HG03280 (cell line): Measurements from ENCODE around the gene CPSF4.

ENCODE experiments used
- ATAC-seq: cut with Tn5 transposase; IDR thresholded peaks from one replicate; pipeline ENCODE4 v1.9.1; 2021; ENCODE audit warnings: mild to moderate bottlenecking, moderate library complexity; ENCODE audit not compliant: unreplicated experiment

CPSF4 gene

DNA sequence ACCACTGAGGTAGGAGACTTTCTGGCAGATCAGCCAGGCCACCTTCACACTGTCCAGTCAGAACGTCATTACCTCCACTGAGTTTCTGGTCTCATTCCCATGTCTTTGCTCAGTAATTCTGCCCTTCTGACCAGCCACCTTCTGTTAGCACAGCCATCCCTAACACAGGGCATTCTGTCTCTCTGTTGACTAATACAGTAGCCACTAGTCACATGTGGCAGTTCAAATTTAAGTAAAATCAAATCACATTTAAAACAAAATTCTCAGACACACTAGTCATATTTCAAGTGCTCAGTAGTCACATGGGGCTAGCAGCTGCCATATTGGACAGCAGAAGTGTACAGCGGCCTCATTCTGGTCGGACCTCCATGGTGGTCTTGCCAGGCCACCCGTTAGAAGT lies 7.4 kb downstream of the CPSF4 start:
- ATAC-seq: no peak

- ATAC-seq: no peak
Observed at GRCh38 chr7:99447943-99448342, 9.2 kb downstream of the CPSF4 start.

DNA sequence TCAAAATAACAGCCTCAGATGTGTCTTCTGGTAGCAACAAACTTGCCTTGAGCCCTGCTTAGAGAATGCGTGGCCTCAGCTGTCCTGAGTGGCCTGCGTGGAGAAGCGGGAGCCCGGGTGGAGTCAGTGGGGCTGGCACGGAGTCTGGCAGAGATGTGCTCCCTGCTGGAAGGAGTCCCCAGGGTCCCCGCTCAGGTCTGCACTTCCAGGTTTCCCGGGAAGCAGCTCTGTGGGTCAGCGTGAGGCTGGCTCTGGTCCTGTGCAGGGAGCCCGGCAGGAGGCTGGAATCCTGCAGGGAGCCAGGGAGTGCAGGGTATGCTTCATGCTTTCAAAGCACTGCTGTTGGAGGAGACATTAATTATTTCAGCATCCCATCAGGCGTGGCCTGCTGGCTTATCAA lies 10.1 kb downstream of the CPSF4 start:
- no peak for ATAC-seq

DNA sequence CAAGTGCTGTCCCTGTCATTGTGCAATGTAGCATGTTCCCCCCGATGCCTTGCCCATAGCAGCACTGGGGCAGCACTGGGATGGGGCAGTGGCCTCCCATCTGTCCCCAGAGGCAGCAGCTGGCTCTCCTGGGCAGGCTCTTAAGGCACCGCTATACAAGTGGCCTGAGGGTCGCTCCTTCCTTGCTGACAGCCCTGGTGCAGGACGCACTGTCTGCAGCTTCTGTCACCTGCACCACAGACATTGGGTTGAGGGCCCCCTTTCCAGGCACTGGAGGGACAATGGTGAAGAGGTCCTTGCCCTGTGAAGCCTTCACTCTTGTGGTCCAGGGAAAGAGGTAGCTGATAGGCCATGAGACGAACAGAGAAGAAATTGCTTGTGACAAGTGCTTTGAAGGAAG lies 10.6 kb downstream of the CPSF4 start:
- ATAC-seq: no peak

- ATAC-seq: no peak
Observed at GRCh38 chr7:99451936-99452335, 13.2 kb downstream of the CPSF4 start.

DNA sequence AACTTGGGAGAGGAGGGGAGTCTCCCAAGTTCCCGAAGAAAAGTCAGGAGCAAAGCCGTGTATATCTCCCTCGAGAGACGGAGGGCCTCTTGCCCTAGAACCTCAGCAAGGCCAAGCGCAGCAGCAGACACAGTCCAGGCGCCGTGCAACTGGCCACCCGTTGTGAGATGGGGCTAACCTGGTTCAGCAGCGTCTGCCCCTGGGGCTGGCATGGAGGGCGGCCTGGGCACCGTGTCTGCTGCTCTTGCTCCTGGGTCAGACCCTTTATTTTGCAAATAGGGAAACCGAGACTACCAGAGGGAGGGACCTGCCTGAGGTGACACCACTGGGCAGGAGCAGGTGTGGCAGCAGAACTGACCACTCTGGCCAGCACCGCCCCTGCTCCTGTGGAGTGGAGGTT lies 13.8 kb downstream of the CPSF4 start:
- ATAC-seq: no peak

DNA sequence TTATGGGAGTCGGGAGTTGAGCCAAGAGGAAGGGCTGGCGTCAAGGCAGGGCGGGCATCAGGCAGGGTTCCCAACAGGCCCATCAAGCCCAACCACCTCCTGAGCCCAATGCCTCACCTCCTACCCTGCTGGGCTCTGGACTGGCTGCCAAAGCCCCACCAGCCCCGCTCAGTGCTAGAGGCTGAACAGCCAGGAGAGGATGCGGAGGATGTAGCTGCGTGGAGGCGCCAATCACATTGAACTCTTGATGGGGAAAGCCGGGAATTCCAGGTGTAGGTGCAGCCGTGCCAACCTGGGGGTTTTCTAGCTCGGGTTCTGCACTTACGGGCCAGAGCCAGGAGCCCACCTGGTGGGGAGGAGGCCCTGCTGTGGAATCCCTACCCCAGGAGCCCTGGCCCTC lies 14.4 kb downstream of the CPSF4 start:
- ATAC-seq: no peak

DNA sequence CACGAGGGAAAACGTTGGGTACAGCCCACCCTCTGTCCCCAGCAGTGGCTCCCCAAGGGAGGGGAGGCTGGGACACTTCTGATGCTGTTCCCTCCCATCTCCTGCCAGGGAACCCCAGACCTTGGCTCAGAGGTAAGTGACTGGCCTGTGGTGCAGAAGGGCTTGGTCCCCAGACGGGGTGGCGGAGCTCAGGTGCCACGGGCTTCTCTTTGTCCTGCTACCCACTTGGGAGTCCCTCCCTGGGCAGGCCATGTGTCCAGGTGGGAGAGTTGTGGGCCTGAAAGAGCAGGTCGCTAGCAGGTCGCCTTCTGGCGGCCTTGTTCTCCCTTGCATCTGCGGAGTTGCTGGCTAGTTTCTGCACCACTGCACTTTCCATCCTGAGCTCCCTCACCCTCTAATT lies 17.1 kb downstream of the CPSF4 start:
- no peak for ATAC-seq

DNA sequence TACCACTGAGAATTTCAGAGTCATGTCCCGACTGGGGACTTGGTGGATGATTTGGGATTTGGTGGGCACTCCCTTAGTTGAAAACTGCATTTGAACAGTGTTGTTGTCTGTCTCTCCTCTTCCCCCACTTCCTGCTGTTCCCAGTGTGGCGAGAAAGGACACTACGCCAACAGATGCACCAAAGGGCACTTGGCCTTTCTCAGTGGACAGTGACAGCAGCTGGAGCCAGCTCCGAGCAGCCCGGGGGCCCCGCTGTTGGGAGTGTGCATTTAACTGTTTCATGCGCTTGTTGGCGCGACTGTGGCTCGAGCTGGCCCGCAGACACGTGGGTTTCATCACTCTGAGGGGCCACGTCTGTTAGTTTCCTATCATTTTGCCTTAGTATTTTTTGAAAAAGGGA lies 17.5 kb downstream of the CPSF4 start:
- no peak for ATAC-seq

DNA sequence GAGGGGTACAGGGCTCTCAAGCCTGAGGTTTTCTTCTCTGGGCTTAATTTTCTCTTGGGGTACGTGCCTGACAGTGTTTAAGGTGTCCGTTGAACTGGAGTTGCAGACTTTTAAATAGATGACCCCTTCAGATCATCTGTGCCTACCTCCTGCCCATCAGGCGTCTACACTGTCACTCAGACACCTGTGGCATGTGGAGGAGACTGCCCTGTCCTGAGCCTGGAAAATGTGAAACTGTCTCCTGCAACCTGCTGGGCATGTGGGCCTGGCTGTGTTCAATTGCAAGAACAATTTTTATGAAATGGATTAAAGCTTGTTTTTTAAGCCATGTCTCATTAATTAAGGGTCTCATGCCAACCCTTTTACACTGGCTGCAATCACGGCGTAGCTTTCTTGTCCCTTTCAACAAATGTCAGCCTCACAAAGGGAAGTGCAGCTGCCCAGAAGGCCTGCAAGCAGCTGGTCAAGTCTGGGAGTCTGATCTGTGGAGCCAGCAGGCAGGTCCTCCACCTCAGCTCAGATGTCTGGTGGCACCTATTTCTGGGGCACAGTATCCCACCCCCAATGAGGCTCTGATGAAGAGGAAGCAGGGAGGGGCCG lies 18.4 kb downstream of the CPSF4 start:
- no peak for ATAC-seq

DNA sequence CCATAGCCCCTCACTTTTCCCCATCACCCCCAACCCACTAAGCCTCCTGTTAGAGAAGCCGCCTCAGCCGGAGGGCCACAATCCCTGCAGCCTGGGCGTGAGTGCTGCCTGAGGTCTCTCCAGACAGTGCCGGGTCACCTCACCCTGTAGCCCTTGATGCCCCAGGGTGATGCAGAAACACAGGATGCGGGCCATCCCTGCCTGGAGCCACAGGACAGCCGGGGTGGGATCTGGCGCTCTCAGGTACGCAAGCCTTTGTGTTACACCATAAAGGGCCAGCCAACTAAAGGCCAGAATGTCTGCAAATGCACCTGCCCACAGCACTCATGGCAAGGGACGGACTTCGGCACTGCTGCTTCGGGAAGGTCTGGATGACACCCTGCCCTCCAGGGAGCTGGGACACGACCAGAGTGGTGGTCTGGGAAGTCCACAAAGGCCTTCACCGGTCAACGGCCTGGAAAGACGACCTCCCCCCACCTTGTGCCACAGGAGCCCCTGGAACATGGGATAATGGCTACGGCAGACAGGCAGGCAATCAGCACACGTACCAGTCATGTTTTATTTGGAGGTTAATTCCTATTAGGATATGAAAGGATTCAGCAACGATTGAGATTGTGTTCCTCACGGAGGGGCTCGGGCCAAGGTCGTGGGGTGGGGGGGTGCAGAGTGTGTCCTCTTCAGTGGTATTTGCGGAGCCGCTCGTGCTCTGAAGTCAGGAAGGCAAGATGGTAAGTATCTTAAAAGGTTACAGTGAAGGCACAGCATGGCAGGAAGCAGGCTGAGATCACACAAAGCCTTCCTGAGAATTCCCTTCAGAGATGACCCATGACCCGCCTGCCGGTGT lies 19.1 kb downstream of the CPSF4 start:
- ATAC-seq: no peak

DNA sequence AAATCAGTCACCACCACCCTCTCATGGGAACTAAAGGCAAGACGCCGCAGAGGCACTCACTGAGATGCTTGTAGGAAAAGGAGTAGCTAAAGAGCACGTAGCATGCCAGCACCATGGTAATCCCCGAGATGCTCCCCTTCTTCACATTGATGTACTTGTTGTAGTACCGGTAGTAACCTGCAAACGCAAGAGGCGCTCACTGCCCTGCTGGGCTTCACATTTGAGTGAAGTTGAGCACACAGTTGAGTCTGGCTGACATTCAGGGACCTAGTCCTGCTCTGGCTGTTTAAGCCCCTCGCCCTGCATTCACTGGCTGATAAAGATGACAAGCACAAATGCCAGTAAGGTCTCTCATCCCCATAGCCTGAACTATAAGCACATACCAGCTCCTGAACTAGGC lies 20.3 kb downstream of the CPSF4 start:
- ATAC-seq: no peak

DNA sequence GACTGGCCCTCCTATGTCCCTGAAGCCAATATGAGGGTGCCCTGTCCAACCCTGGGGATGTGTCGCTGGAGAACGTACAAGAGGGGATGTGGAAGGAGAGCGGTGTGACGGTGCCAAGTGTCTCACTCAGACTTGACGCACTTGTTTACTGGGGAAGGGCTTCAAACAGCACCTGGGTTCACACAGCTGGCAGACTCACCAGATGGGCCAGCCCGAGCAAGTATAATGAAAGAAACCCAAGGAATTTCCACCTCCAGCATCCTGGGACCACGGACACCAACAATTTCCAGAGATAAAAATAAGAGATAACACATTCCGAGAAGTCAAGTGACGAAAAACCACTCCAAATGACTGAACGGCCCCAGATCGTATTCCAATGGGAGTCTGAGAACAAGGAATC lies 21.9 kb downstream of the CPSF4 start:
- ATAC-seq: no peak

DNA sequence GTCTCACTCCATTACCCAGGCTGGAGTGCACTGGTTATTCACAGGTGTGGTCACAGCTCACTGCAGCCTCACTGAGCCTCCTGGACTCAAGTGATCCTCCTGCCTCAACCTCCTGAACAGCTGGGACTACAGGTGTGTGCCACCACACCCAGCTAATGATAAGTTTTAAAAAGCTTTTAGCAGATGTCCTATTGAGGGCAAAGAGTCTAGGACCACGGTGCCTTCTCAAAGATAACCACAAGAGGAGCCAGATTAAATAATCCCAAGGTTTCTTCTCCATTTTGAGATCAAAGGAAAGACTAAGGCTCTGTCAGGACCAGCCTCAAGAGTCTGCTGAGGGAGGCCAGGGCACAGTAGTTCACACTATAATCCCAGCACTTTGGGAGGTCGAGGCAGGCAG lies 22.5 kb downstream of the CPSF4 start:
- no peak for ATAC-seq

DNA sequence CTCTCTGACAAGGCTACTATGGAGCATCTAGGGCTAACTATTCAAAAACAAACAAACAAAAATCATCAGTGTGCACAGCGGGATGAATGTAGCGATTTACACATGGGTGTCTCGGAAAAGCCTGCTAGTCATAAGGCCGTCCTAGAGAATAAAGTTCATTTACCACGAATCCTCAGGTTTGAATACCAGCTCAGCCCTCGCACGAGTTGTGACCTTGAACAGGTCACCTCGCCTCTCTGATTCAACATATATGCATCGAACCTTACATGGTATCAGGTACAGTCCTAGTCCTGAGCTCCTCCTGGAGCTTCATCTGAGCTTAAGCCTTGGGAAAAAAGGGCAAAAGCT lies 26.7 kb downstream of the CPSF4 start:
- ATAC-seq: peak; percentile 2

- no peak for ATAC-seq
Observed at GRCh38 chr7:99468336-99468918, 29.7 kb downstream of the CPSF4 start.

GRCh38 chr7:99469381-99470065 lies 30.8 kb downstream of the CPSF4 start:
- no peak for ATAC-seq

DNA sequence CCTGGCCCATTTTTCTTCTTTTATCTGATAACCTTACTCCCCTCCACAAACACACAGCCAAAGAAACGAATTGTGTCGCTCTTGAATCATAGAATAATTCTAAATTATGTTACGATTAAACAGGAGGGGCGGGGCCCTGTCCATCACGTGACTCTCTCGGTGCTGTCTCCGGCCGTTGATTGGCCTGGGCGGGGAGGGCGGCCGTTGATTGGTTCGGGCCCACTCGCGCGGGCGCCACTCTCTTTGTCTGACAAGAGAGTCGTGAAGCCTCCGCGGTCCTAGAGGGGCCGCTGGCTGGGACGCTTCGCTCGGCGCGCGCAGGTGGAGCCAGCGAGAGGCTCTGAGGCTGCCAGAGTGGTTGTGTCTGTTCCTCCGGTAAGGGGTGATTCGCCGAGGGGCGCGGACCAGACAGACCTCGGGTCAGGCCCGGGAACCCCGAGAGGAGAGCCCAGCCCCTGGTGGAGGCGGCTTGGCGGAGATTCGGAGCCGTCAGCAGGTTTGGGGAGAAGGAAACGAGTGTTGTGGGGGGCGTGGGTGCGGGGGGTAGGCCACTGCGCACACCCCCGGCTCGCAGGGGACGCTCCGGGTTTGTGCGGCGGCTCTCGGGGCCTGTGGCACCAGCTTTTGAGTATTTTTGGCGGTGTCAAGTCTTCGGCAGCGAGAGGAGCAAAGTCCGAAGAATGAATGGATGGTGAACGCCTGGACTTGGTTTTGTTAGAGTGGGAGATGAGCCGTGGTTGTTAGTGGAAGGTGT lies 34.0 kb downstream of the CPSF4 start, which contains the start of gene ZNF789:
ZNF789 (plus strand) TSS at position 330 of the 754 bp plus-strand sequence. CDS start 3,567 bp downstream, outside the sequence.
- peak; percentile 97 for ATAC-seq

DNA sequence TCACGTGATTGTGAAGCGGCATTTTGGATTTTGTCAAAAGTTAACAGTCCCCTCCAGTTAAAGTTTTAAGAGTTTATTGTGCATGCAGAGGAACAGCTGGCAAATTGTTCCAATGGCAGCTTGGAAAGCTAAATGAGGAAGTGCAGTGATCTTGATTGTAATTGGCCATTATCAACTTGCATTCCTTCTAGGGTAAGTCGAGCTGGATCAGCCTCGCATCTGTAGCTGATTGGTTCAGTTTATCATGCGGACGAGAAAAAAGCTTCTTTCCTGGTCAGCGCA lies 34.5 kb downstream of the CPSF4 start:
- no peak for ATAC-seq

DNA sequence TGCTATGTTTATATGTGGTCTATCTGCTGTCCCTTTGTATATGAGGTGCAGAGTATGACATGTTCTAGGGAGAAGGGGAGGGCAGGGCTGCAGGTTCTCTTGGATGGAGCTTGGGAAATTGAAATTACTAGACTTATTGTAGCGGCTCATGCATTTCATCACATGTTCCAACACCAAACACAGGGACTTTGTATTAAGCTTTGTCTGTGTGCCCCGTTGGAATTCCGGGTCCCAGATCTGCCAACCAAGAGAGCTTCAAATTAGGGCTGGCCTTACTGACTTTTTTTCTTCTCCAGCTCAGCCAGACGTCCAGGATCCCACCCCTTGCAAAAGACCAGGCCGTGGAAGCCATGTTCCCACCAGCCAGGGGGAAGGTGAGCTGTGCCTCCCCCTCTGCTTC lies 37.4 kb downstream of the CPSF4 start:
- no peak for ATAC-seq
